Urinary bladder (tissue), 4 donors: Measurements from ENCODE around the gene PCSK9. TPM values are rescaled to one million over a fixed set of nuclear protein-coding genes. Genes with fewer than 3 reads are reported as not detected.

Source experiments
- DNase-seq: peaks from one replicate; pipeline ENCODE4 v3.0.0-alpha.2; 2015; ENCODE audit errors: extremely low spot score
- H3K27ac ChIP-seq: one replicate; pipeline ENCODE4 v1.5.1; 2013; ENCODE audit warnings: low read depth, mild to moderate bottlenecking, moderate library complexity
- H3K36me3 ChIP-seq: one replicate; pipeline ENCODE4 v1.6.1; 2013; ENCODE audit warnings: mild to moderate bottlenecking, moderate library complexity; ENCODE audit not compliant: insufficient read depth
- H3K4me1 ChIP-seq: one replicate; pipeline ENCODE4 v1.6.1; 2013; ENCODE audit warnings: mild to moderate bottlenecking, moderate library complexity; ENCODE audit not compliant: insufficient read depth
- H3K4me3 ChIP-seq: one replicate; pipeline ENCODE4 v1.5.1; 2013; ENCODE audit warnings: low read depth, low read length
- WGBS: extraction: QIAGEN DNeasy Blood & Tissue Kit; methylation state at CpG from one replicate; pipeline ENCODE4 v1.1.7; 2013; 5-methylcytosine and 5-hydroxymethylcytosine counted together
- polyA plus RNA-seq: library from polyadenylated mRNA; stranded (reverse); fragments of 200-250 nt; gene quantifications from one replicate; pipeline ENCODE4 v1.2.3, GENCODE V29; 2013
- total RNA-seq: library from RNA; depleted of rRNA; stranded (reverse); fragments of >200 nt; gene quantifications from one replicate; pipeline ENCODE4 v1.2.3, GENCODE V29; 2014
- donor health status: healthy with polysubstance abuse.
- donor health status: healthy.

PCSK9 gene
- total RNA-seq (2.9 TPM), polyA plus RNA-seq (0.09 TPM)

- H3K4me1 ChIP-seq = no peaks in the 10 kb centered on the region
- no peak within 1 kb of the TSS for H3K4me3 ChIP-seq
- no peak within 1 kb of the TSS for H3K27ac ChIP-seq
- DNase-seq = peak; percentile 25
- WGBS = 2% methylated on average over 67 of the region's 67 CpGs
- no peaks in the 10 kb centered on the region for H3K36me3 ChIP-seq
Observed at GRCh38 chr1:55039342-55040082, at the start of gene PCSK9. Gene PCSK9 (plus strand): TSS chr1:55039548. CDS start chr1:55039838, 290 bp downstream.

- Histone ChIP-seq H3K4me1 (peaks cover 1% of the 10 kb centered on the region), H3K27ac (no peak overlapping the region), H3K36me3 (no peaks in the 10 kb centered on the region), H3K4me3 (no peak overlapping the region)
- 54% methylated on average over 13 of the region's 13 CpGs for WGBS
- DNase-seq = no peak
Observed at GRCh38 chr1:54989968-54990810, 49.2 kb upstream of the PCSK9 start.

GRCh38 chr1:54990916-54991315 is 48.4 kb upstream of the PCSK9 start:
- no peak for DNase-seq
- Histone ChIP-seq H3K4me3 (no peak overlapping the region), H3K4me1 (peaks cover 1% of the 10 kb centered on the region), H3K27ac (no peak overlapping the region), H3K36me3 (no peaks in the 10 kb centered on the region)
- WGBS = 66% methylated on average over 4 of the region's 4 CpGs

- H3K4me3 ChIP-seq = no peak overlapping the region
- 58% methylated on average over 12 of the region's 12 CpGs for WGBS
- peaks cover 1% of the 10 kb centered on the region for H3K4me1 ChIP-seq
- DNase-seq = no peak
- H3K27ac ChIP-seq = no peak overlapping the region
- no peaks in the 10 kb centered on the region for H3K36me3 ChIP-seq
Observed at GRCh38 chr1:54991939-54992338, 47.4 kb upstream of the PCSK9 start.

- DNase-seq = no peak
- Histone ChIP-seq H3K36me3 (no peaks in the 10 kb centered on the region), H3K4me1 (no peaks in the 10 kb centered on the region), H3K4me3 (no peak overlapping the region), H3K27ac (no peak overlapping the region)
- 90% methylated on average over 6 of the region's 6 CpGs for WGBS
Observed at GRCh38 chr1:54993140-54993539, 46.2 kb upstream of the PCSK9 start.

- Histone ChIP-seq H3K4me3 (no peak overlapping the region), H3K27ac (no peak overlapping the region), H3K4me1 (no peaks in the 10 kb centered on the region), H3K36me3 (no peaks in the 10 kb centered on the region)
- WGBS = 66% methylated on average over 6 of the region's 6 CpGs
- DNase-seq = no peak
Observed at GRCh38 chr1:54994355-54994990, 44.9 kb upstream of the PCSK9 start.

GRCh38 chr1:54995013-54995760 is 44.2 kb upstream of the PCSK9 start:
- 62% methylated on average over 12 of the region's 12 CpGs for WGBS
- no peaks in the 10 kb centered on the region for H3K36me3 ChIP-seq
- no peak overlapping the region for H3K27ac ChIP-seq

GRCh38 chr1:54995835-54996234 is 43.5 kb upstream of the PCSK9 start:
- no peaks in the 10 kb centered on the region for H3K36me3 ChIP-seq
- WGBS = 71% methylated on average over 9 of the region's 9 CpGs
- no peak for DNase-seq
- no peak overlapping the region for H3K4me3 ChIP-seq
- H3K4me1 ChIP-seq = no peaks in the 10 kb centered on the region
- no peak overlapping the region for H3K27ac ChIP-seq

More at GRCh38 chr1:54995013-54995760, 44.2 kb upstream of the PCSK9 start:
- Histone ChIP-seq H3K4me3 (no peak overlapping the region), H3K4me1 (no peaks in the 10 kb centered on the region)
- DNase-seq = no peak

- WGBS = 4% methylated on average over 23 of the region's 23 CpGs
- H3K27ac ChIP-seq = no peak overlapping the region
- no peaks in the 10 kb centered on the region for H3K36me3 ChIP-seq
- H3K4me3 ChIP-seq = no peak overlapping the region
- DNase-seq = no peak
- H3K4me1 ChIP-seq = no peaks in the 10 kb centered on the region
Observed at GRCh38 chr1:54996359-54996868, 42.9 kb upstream of the PCSK9 start.

- no peak for DNase-seq
- whole genome bisulfite sequencing = 14% methylated on average over 46 of the region's 46 CpGs
- no peaks in the 10 kb centered on the region for H3K36me3 ChIP-seq
- H3K4me1 ChIP-seq = no peaks in the 10 kb centered on the region
- no peak overlapping the region for H3K4me3 ChIP-seq
- no peak overlapping the region for H3K27ac ChIP-seq
Observed at GRCh38 chr1:54996869-54997710, 42.3 kb upstream of the PCSK9 start.

GRCh38 chr1:54997711-54997986 is 41.7 kb upstream of the PCSK9 start:
- Histone ChIP-seq H3K27ac (no peak overlapping the region), H3K4me3 (no peak overlapping the region), H3K36me3 (no peaks in the 10 kb centered on the region), H3K4me1 (no peaks in the 10 kb centered on the region)
- DNase-seq = no peak
- WGBS = 76% methylated on average over 6 of the region's 6 CpGs

- Histone ChIP-seq H3K36me3 (no peaks in the 10 kb centered on the region), H3K4me3 (no peak overlapping the region), H3K4me1 (no peaks in the 10 kb centered on the region), H3K27ac (no peak overlapping the region)
- no peak for DNase-seq
- WGBS = 89% methylated on average over 6 of the region's 6 CpGs
Observed at GRCh38 chr1:54998100-54998499, 41.2 kb upstream of the PCSK9 start.
